Measurements from ENCODE around the gene SUN2. TPM values are rescaled to one million over a fixed set of nuclear protein-coding genes. Genes with fewer than 3 reads are reported as not detected.

The SUN2 gene
- total and polyA plus RNA-seq, 11 donors = 41.3 to 405 (median 125) TPM

DNA sequence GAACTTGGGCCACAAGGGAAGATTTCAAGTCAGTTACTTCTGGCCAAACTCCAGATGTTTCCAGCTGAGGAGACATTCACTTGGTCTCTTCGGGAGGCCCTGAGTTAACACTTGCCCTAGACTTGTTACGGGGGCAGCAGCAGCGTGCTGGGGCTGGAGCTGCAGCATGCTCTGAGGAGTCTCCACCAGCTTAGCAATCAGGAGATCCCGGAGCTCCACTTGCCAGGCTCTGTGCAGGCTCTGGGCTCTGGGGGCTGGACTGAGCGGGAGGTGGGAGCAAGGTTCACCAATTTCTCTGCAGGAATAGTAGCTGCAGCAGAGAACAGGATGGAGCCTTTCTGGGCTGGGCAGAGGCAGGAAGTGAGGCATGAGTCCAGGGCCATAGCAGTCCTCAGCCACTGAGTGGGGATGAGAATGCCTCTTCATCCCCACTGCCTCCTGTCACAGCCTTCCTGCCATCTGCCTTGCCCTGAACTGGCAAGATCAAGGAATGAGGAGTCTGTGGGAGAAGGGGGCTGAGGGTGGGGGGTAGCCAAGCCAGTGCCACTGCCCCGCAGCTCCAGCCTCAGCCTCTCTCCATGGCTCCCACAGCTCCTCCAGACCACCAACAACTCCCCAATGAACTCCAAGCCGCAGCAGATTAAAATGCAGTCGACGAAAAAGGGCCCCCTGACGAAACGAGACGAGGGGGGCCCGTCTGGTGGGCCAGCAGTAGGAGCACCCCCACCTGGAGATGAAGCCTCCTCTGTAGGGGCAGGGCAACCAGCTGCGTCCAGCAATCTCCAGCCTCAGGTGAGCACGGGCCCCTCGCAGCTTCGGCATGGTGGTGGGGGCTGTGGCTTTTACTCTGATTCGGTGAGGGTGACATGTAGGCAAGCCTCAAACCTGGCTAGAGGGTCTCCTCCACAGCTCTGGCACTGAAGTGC lies 26.7 kb downstream of the SUN2 start:
- Histone ChIP-seq H3K9me3 (no peaks in the 10 kb centered on the region), H3K36me3 (peaks cover 0 to 99% (median 82%) of the 10 kb centered on the region in 9 donors), H3K4me1 (peaks cover 0 to 34% (median 21%) of the 10 kb centered on the region in 12 donors), H3K4me3 (no peak overlapping the region), H3K27ac (no peak overlapping the region), H3K27me3 (no peaks in the 10 kb centered on the region)
- 85 to 92% (median 89%) methylated on average over 12 to 18 of the region's 18 CpGs for WGBS, 4 donors
- DNase-seq (no peak), ATAC-seq (no peak)
- no peak for TF ChIP-seq POLR2A (IDR thresholded peaks at IDR 0.05)
- TF ChIP-seq, protein P1, sequence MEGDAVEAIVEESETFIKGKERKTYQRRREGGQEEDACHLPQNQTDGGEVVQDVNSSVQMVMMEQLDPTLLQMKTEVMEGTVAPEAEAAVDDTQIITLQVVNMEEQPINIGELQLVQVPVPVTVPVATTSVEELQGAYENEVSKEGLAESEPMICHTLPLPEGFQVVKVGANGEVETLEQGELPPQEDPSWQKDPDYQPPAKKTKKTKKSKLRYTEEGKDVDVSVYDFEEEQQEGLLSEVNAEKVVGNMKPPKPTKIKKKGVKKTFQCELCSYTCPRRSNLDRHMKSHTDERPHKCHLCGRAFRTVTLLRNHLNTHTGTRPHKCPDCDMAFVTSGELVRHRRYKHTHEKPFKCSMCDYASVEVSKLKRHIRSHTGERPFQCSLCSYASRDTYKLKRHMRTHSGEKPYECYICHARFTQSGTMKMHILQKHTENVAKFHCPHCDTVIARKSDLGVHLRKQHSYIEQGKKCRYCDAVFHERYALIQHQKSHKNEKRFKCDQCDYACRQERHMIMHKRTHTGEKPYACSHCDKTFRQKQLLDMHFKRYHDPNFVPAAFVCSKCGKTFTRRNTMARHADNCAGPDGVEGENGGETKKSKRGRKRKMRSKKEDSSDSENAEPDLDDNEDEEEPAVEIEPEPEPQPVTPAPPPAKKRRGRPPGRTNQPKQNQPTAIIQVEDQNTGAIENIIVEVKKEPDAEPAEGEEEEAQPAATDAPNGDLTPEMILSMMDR (IDR thresholded peaks at IDR 0.05) = no peak
- intact Hi-C loops (cut with DNase I) = no loop called here

DNA sequence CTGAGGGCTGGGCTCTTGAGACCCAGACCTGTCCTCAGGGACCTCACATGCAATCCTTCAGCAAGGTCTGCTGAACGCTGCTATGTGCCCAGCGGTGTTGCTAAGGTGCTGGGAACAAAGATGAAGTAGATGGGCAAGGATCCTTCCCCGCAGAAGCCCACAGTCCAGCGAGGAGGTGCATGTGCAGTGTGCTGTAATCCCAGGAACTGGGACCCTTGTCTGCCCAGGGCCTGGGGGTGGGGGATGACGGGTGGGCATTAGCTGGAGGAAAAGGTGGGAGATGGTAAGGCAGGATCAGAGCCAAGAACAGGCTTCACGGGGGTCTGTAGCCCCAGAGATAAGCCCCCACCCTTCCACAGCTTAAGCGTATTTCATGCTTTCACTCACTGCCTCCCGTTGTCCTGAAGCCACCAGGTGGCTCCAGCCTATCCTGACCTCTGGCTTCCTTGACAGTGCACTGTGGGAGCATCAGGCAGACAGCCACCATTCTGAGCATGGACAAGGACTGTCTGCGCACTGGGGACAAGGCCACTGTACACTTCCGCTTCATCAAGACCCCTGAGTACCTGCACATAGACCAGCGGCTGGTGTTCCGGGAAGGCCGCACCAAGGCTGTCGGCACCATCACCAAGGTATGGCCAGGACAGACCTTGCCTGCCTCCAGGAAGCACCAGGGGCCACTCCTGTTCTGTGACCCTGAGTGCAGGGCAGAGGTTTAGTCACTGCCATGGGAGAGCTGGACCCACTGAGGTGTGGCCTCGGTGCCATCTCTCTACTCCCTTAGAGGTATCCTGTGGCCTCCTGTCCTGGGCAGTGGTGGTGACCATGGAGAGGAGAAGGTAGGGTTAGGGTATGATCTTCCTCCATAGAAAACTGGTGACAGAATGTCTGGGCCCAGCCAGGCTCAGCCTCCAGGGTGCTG lies 28.0 kb downstream of the SUN2 start:
- no peak for ATAC-seq
- H3K27ac ChIP-seq = peak overlapping the region in 1 of 12 donors; percentile 23
- intact Hi-C loops (cut with DNase I) = no loop called here
- peaks cover 0 to 20% (median 9%) of the 10 kb centered on the region in 12 donors for H3K4me1 ChIP-seq
- H3K9me3 ChIP-seq = no peaks in the 10 kb centered on the region
- no peaks in the 10 kb centered on the region for H3K27me3 ChIP-seq
- no peak for TF ChIP-seq POLR2A (IDR thresholded peaks at IDR 0.05)
- TF ChIP-seq, protein P1 (IDR thresholded peaks at IDR 0.05) = no peak
- WGBS, 4 donors = 93 to 95% (median 94%) methylated on average over 12 to 15 of the region's 15 CpGs
- H3K36me3 ChIP-seq = peaks cover 0 to 99% (median 95%) of the 10 kb centered on the region in 9 donors
- H3K4me3 ChIP-seq = no peak overlapping the region
- DNase-seq = peak in 1 of 5 donors; percentile 12

DNA sequence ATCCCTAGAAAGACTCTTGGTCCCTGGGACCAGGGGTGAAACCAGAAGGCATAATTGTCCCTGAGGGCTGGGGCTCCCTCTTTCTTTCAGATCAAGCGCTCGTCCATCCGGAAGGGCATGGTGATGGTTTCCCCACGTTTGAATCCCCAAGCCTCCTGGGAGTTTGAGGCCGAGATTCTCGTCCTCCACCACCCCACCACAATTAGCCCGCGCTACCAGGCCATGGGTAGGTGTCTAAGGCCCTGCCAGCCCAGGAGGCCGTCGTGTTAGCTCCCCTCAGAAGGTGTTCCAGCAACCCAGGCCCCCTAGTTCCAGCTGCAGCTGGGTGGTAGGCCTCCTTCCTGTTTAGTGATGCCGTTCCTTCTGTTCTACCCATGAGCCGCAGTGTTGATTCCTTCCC lies 28.7 kb downstream of the SUN2 start:
- Histone ChIP-seq H3K4me1 (peaks cover 0 to 14% (median 3%) of the 10 kb centered on the region in 12 donors), H3K36me3 (peaks cover 0 to 100% (median 96%) of the 10 kb centered on the region in 9 donors), H3K27ac (no peak overlapping the region), H3K9me3 (no peaks in the 10 kb centered on the region), H3K4me3 (no peak overlapping the region), H3K27me3 (no peaks in the 10 kb centered on the region)
- peak in 1 of 5 donors; percentile 24 for DNase-seq
- ATAC-seq = no peak
- TF ChIP-seq, protein P1 (IDR thresholded peaks at IDR 0.05) = no peak
- no peak for TF ChIP-seq POLR2A (IDR thresholded peaks at IDR 0.05)
- 88 to 95% (median 94%) methylated on average over 10 to 12 of the region's 12 CpGs for WGBS, 4 donors
- intact Hi-C loops (cut with DNase I) = no loop called here
